ENCODE data around the gene SAMD15.

GRCh38 chr14:77372304-77372841, 4.8 kb upstream of the SAMD15 start:
- TF ChIP-seq CTCF (conservative IDR thresholded peaks at IDR 0.05 in 1 of 2, IDR thresholded peaks at IDR 0.05 in 1 of 2; ENCODE audit: low read depth in 1 of 2, low read length in 2 of 2) (no peak), EZH2 (IDR thresholded peaks at IDR 0.05; ENCODE audit: low read length, missing control alignments) (no peak)

All from fibroblast of lung (primary cell).